HEK293T (cell line): Measurements from ENCODE around the gene LRBA.
A peak's percentile ranks its signal among the peaks of the same experiment; 100 is the strongest.

Experiments used
- CTCF ChIA-PET: fragments of 350-600 bp; formaldehyde crosslinking; extraction: SDS; loops from one replicate; lab custom pipeline; 2021; ENCODE audit warnings: antibody characterized with exemption, inconsistent platforms; lab: Yijun Ruan, JAX
- POLR2A ChIA-PET: fragments of 350-600 bp; formaldehyde crosslinking; extraction: SDS; loops from one replicate; lab custom pipeline; 2020; ENCODE audit warnings: antibody characterized with exemption, inconsistent platforms; lab: Yijun Ruan, JAX
- DNase-seq: peaks from one replicate; pipeline ENCODE4 v3.0.0; 2012; ENCODE audit warnings: mixed read lengths; ENCODE audit errors: extremely low spot score
- ARNT ChIP-seq: fragments of 450-650 bp; IDR thresholded peaks from 2 replicates; pipeline ENCODE4 v1.6.1; 2017; ENCODE audit warnings: mild to moderate bottlenecking
- BHLHE40 ChIP-seq: fragments of 450-650 bp; IDR thresholded peaks from 2 replicates; pipeline ENCODE4 v1.6.1; 2016; ENCODE audit warnings: mild to moderate bottlenecking, moderate library complexity, borderline replicate concordance
- CTBP1 ChIP-seq: fragments of 450-650 bp; IDR thresholded peaks from 2 replicates; pipeline ENCODE4 v1.6.1; 2016; ENCODE audit warnings: borderline replicate concordance
- ELF4 ChIP-seq: fragments of 450-650 bp; IDR thresholded peaks from 2 replicates; pipeline ENCODE4 v1.6.1; 2017; ENCODE audit warnings: antibody characterized with exemption
- FOXA1 ChIP-seq: fragments of 450-650 bp; IDR thresholded peaks from 2 replicates; pipeline ENCODE4 v1.6.1; 2016; ENCODE audit warnings: mild to moderate bottlenecking
- FOXK2 ChIP-seq: fragments of 450-650 bp; IDR thresholded peaks from 2 replicates; pipeline ENCODE4 v1.6.1; 2016; ENCODE audit warnings: mild to moderate bottlenecking
- FOXM1 ChIP-seq: fragments of 450-650 bp; IDR thresholded peaks from 2 replicates; pipeline ENCODE4 v1.6.1; 2017; ENCODE audit warnings: mild to moderate bottlenecking, borderline replicate concordance
- HDGF ChIP-seq: fragments of 450-650 bp; IDR thresholded peaks from 2 replicates; pipeline ENCODE4 v1.6.1; 2017; ENCODE audit warnings: antibody characterized with exemption, borderline replicate concordance
- L3MBTL2 ChIP-seq: fragments of 450-650 bp; conservative IDR thresholded peaks from 2 replicates; pipeline ENCODE4 v1.6.1; 2016; ENCODE audit warnings: mild to moderate bottlenecking
- LEF1 ChIP-seq: fragments of 450-650 bp; IDR thresholded peaks from 2 replicates; pipeline ENCODE4 v1.6.1; 2017; ENCODE audit warnings: mild to moderate bottlenecking, borderline replicate concordance
- NFRKB ChIP-seq: fragments of 450-650 bp; IDR thresholded peaks from 2 replicates; pipeline ENCODE4 v1.6.1; 2016; ENCODE audit warnings: mild to moderate bottlenecking, moderate library complexity
- SP1 ChIP-seq: fragments of 450-650 bp; IDR thresholded peaks from 2 replicates; pipeline ENCODE4 v1.6.1; 2017
- SUZ12 ChIP-seq: fragments of 450-650 bp; IDR thresholded peaks from 2 replicates; pipeline ENCODE4 v1.6.1; 2016; ENCODE audit warnings: mild to moderate bottlenecking
- TARDBP ChIP-seq: fragments of 450-650 bp; IDR thresholded peaks from 2 replicates; pipeline ENCODE4 v1.6.1; 2016
- ZNF384 ChIP-seq: fragments of 450-650 bp; IDR thresholded peaks from 2 replicates; pipeline ENCODE4 v1.6.1; 2016
- TF ChIP-seq, protein P1 (sequence below): fragments of 450-650 bp; IDR thresholded peaks from 2 replicates; pipeline ENCODE4 v1.6.1; 2016

The LRBA gene

DNA sequence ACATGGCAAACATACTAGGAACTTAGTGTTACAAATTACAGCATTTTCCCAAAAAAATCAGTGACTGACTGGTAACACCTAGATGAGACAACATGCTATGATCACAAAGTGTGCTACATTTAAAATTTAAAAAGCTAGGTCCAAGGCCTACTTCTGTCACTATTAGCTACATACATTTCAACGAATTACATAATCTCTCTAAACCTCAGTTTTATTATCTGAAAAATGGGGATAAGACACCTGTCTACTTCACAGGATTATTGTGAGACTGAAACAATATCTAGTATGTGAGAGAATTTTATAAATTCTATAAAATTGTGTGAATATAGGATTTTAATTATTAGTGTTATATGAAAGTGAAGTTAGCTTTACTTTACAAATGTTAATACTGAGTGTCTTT lies 708.4 kb downstream of the LRBA start:
- DNase-seq, result no peak
- TF ChIP-seq FOXK2 (no peak), FOXM1 (no peak), SP1 (no peak), ELF4 (no peak), CTBP1 (no peak), L3MBTL2 (no peak), LEF1 (no peak), TARDBP (no peak), NFRKB (no peak), HDGF (no peak), ZNF384 (no peak), ARNT (no peak), FOXA1 (no peak), SUZ12 (no peak), BHLHE40 (no peak)
- TF ChIP-seq, protein P1, sequence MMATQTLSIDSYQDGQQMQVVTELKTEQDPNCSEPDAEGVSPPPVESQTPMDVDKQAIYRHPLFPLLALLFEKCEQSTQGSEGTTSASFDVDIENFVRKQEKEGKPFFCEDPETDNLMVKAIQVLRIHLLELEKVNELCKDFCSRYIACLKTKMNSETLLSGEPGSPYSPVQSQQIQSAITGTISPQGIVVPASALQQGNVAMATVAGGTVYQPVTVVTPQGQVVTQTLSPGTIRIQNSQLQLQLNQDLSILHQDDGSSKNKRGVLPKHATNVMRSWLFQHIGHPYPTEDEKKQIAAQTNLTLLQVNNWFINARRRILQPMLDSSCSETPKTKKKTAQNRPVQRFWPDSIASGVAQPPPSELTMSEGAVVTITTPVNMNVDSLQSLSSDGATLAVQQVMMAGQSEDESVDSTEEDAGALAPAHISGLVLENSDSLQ, result no peak
- ChIA-PET CTCF (interaction anchor here (0.6 kb wide), 1 partner anchor 474 kb away, joined by 3 read pairs; no protein-coding TSS in a partner anchor), POLR2A (no interaction called here)

DNA sequence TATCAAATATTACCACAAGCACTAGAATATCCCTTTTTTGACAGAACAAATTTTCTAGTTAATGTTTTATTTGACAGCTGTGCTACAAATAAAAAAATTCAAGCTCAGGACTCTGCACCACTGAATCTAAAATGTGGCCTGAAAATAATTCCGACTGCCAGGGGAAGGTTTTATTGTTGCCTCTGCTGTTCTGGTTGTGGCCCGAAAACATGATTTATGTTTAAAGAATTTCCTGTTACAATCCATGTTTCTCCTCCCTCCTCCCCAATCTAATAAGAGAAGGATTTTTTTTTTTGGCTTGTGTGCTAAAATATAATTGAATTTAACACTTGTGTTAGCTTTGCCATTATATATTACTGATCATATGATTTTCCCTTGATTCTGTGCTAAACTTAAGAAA lies 709.1 kb downstream of the LRBA start:
- TF ChIP-seq FOXM1 (no peak), LEF1 (no peak), CTBP1 (no peak), FOXK2 (no peak), BHLHE40 (no peak), NFRKB (no peak), TARDBP (no peak), ARNT (no peak)
- TF ChIP-seq, protein P1, result peak; percentile 36; the same call in 1 of the 2 replicates
- DNase-seq, result no peak
- ChIA-PET POLR2A (no interaction called here), CTCF (interaction anchor here (0.6 to 0.7 kb wide), 2 partner anchors 11 to 12 kb away, joined by 3 to 5 read pairs; no protein-coding TSS in a partner anchor)

DNA sequence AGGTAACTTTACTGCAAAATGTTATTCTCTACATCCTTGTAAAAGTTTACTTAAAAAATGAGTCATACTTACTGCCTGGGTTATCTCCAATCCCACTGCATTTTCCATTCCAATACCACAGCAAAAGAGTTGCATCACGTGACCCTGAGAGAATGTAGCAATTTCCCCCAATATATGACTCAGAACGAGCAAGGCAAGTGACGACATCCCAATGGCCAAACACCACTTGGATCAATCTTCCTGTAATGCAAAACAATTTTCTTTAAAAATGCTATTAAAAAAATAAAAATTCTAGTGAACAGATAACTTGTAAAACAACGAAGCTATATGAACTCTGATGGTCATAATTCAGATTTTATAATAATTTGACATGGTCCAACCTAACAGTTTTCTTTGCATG lies 712.5 kb downstream of the LRBA start:
- no peak for TF ChIP-seq FOXA1
- TF ChIP-seq SP1, result no peak
- TF ChIP-seq ARNT, result no peak
- ChIA-PET POLR2A (no interaction called here), CTCF (no interaction called here)
- DNase-seq, result no peak

DNA sequence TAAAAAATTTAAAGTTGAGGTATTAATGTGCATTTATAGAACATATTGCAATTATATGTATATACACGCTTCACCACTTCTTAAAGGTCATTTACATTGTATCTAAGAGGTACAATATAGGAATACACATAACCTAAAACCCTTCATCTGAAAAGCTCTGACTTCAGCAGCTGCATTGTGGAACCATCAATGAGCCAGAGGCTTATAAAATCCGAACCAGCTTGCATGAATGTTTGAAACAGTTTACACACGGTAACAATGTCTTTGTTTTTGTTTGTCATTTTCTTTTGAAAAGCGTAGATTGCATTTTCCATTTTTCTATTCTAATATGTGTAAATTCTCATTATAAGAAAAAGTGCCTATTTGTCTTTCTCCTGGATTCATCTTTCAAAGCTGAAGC lies 715.3 kb downstream of the LRBA start:
- DNase-seq, result no peak

DNA sequence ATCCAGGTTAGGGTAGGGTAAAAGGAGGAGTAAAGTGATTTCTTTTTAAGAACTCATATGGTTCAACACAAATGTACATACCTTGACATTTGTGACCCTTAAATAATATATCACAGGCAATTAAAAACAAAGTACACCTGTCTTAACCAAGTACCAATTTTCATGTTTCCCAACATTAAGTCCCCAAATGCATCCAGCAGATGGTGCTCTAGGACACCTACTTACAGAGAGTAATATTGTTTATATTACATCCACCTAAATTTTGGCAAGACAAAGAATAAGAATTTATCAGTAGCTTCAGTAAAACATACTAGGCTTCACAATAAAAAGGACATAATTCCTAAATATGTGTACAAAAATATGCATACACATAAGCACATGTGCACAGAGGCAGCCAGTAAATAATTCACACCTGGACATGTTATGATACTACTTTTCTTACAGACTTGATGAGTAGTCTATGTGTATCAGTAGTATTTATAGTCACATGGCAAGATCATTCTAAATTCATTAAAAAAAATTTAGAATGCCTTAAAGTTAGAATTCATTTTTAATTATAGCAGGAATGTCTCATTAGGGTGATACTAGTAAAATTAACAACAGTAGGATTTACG lies 717.1 kb downstream of the LRBA start:
- CTCF ChIA-PET, result interaction anchor here (0.6 to 1.8 kb wide), 5 partner anchors 15 to 569 kb away, joined by 3 to 5 read pairs (median 4); no protein-coding TSS in a partner anchor
- POLR2A ChIA-PET, result no interaction called here
- TF ChIP-seq FOXK2, result no peak
- TF ChIP-seq, protein P1, result no peak
- no peak for DNase-seq

More for the DNA sequence above, 715.3 kb downstream of the LRBA start:
- TF ChIP-seq NFRKB, result no peak
- POLR2A ChIA-PET, result no interaction called here
- CTCF ChIA-PET, result interaction anchor here (1.7 kb wide), 1 partner anchor 567 kb away, joined by 7 read pairs; no protein-coding TSS in a partner anchor

DNA sequence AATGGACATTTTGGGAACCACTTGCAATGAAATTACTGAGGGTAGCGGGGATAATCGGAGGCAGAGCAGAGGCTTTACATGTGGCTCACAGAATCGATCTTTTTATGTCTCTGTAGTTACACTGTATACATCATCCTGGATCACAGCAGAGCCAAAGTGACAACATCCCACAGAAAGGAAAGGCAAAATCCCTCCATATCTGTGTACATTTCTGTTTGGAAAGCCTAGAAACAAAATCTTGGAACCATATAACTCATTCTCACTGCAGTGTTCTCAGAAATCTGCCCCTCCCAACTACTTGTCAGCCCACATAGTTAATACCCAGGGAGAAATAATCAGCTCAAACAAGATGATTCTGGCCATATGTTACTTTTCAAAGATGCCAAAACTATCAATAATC lies 725.2 kb downstream of the LRBA start:
- POLR2A ChIA-PET, result no interaction called here

More for the DNA sequence above, 725.2 kb downstream of the LRBA start:
- TF ChIP-seq, protein P1, result no peak
- TF ChIP-seq ARNT, result no peak
- no peak for TF ChIP-seq LEF1
- TF ChIP-seq ELF4, result no peak
- TF ChIP-seq FOXA1, result no peak
- no peak for TF ChIP-seq FOXK2
- no peak for TF ChIP-seq ZNF384
- no peak for TF ChIP-seq SP1
- TF ChIP-seq FOXM1, result no peak
- no peak for TF ChIP-seq SUZ12
- no peak for TF ChIP-seq CTBP1
- TF ChIP-seq HDGF, result no peak
- TF ChIP-seq BHLHE40, result no peak
- no peak for TF ChIP-seq TARDBP
- TF ChIP-seq L3MBTL2, result no peak
- no peak for TF ChIP-seq NFRKB
- CTCF ChIA-PET, result no interaction called here
- DNase-seq, result no peak
